Measurements from ENCODE around the gene CPM. TPM values are rescaled to one million over a fixed set of nuclear protein-coding genes. Genes with fewer than 3 reads are reported as not detected.

The CPM gene
- total RNA-seq, 3 donors from 2014 or later (not counting 1 experiment from before 2014, with no cell fraction given): 0.25 to 1.6 (median 0.68) TPM

- H3K4me3 ChIP-seq (ENCODE audit: low read length): no peak overlapping the region
- ATAC-seq (no peak), DNase-seq (no peak)
- Mint-ChIP-seq H3K27me3 (ENCODE audit: low read depth in 2 of 2) (peaks cover 19 to 41% of the 10 kb centered on the region in 2 donors), H3K4me1 (no peaks in the 10 kb centered on the region), H3K4me3 (no peak overlapping the region), H3K9me3 (no peaks in the 10 kb centered on the region), H3K27ac (no peak overlapping the region), H3K36me3 (no peaks in the 10 kb centered on the region)
- no peaks in the 10 kb centered on the region for H3K27me3 ChIP-seq (ENCODE audit: control insufficient read depth, insufficient read depth, low read length)
- WGBS (ENCODE audit: insufficient coverage): 96% methylated on average over 4 of the region's 4 CpGs
- TF ChIP-seq, protein P1, sequence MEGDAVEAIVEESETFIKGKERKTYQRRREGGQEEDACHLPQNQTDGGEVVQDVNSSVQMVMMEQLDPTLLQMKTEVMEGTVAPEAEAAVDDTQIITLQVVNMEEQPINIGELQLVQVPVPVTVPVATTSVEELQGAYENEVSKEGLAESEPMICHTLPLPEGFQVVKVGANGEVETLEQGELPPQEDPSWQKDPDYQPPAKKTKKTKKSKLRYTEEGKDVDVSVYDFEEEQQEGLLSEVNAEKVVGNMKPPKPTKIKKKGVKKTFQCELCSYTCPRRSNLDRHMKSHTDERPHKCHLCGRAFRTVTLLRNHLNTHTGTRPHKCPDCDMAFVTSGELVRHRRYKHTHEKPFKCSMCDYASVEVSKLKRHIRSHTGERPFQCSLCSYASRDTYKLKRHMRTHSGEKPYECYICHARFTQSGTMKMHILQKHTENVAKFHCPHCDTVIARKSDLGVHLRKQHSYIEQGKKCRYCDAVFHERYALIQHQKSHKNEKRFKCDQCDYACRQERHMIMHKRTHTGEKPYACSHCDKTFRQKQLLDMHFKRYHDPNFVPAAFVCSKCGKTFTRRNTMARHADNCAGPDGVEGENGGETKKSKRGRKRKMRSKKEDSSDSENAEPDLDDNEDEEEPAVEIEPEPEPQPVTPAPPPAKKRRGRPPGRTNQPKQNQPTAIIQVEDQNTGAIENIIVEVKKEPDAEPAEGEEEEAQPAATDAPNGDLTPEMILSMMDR (IDR thresholded peaks at IDR 0.05): no peak
- no peaks in the 10 kb centered on the region for H3K9me3 ChIP-seq (ENCODE audit: control insufficient read depth, insufficient read depth, low read length)
- intact Hi-C loops (cut with micrococcal nuclease): no loop called here
- H3K36me3 ChIP-seq (ENCODE audit: control insufficient read depth, insufficient read depth, low read length): no peaks in the 10 kb centered on the region
- H3K27ac ChIP-seq (ENCODE audit: low read length): no peak overlapping the region
- no peaks in the 10 kb centered on the region for H3K4me1 ChIP-seq (ENCODE audit: control insufficient read depth, insufficient read depth, low read length)
Measured at GRCh38 chr12:68899251-68899771, 33.7 kb downstream of the CPM start.

- Histone ChIP-seq H3K27ac (ENCODE audit: low read length) (no peak overlapping the region), H3K27me3 (ENCODE audit: control insufficient read depth, insufficient read depth, low read length) (no peaks in the 10 kb centered on the region), H3K36me3 (ENCODE audit: control insufficient read depth, insufficient read depth, low read length) (no peaks in the 10 kb centered on the region), H3K4me1 (ENCODE audit: control insufficient read depth, insufficient read depth, low read length) (no peaks in the 10 kb centered on the region), H3K4me3 (ENCODE audit: low read length) (no peak overlapping the region), H3K9me3 (ENCODE audit: control insufficient read depth, insufficient read depth, low read length) (no peaks in the 10 kb centered on the region)
- TF ChIP-seq, protein P1 (IDR thresholded peaks at IDR 0.05): no peak
- H3K4me3 Mint-ChIP-seq: no peak overlapping the region
- no peak for ATAC-seq
- 29% methylated on average over 3 of the region's 4 CpGs for WGBS (ENCODE audit: insufficient coverage)
- no peaks in the 10 kb centered on the region for H3K9me3 Mint-ChIP-seq
- no peaks in the 10 kb centered on the region for H3K4me1 Mint-ChIP-seq
- H3K27ac Mint-ChIP-seq: no peak overlapping the region
- H3K36me3 Mint-ChIP-seq: no peaks in the 10 kb centered on the region
- DNase-seq: no peak
- intact Hi-C loops (cut with micrococcal nuclease): no loop called here
- peaks cover 19 to 27% of the 10 kb centered on the region in 2 donors for H3K27me3 Mint-ChIP-seq (ENCODE audit: low read depth in 2 of 2)
Measured at GRCh38 chr12:68896881-68897540, 36.0 kb downstream of the CPM start.

- no peaks in the 10 kb centered on the region for H3K9me3 ChIP-seq (ENCODE audit: control insufficient read depth, insufficient read depth, low read length)
- no peaks in the 10 kb centered on the region for H3K36me3 ChIP-seq (ENCODE audit: control insufficient read depth, insufficient read depth, low read length)
- H3K36me3 Mint-ChIP-seq: no peaks in the 10 kb centered on the region
- TF ChIP-seq, protein P1 (IDR thresholded peaks at IDR 0.05): no peak
- DNase-seq (no peak), ATAC-seq (no peak)
- intact Hi-C loops (cut with micrococcal nuclease): no loop called here
- H3K9me3 Mint-ChIP-seq: no peaks in the 10 kb centered on the region
- peaks cover 11 to 12% of the 10 kb centered on the region in 2 donors for H3K27me3 Mint-ChIP-seq (ENCODE audit: low read depth in 2 of 2)
- H3K27ac ChIP-seq (ENCODE audit: low read length): no peak overlapping the region
- H3K27ac Mint-ChIP-seq: no peak overlapping the region
- no peaks in the 10 kb centered on the region for H3K27me3 ChIP-seq (ENCODE audit: control insufficient read depth, insufficient read depth, low read length)
- H3K4me1 ChIP-seq (ENCODE audit: control insufficient read depth, insufficient read depth, low read length): peaks cover 3% of the 10 kb centered on the region
- WGBS (ENCODE audit: insufficient coverage): 92% methylated on average over 7 of the region's 7 CpGs
- H3K4me3 ChIP-seq (ENCODE audit: low read length): no peak overlapping the region
- no peak overlapping the region for H3K4me3 Mint-ChIP-seq
- H3K4me1 Mint-ChIP-seq: no peaks in the 10 kb centered on the region
Measured at GRCh38 chr12:68894276-68894855, 38.6 kb downstream of the CPM start.

Measured in natural killer cell (primary cell).